BJ (cell line): ENCODE measurements around the gene THOP1. TPM values are rescaled to one million over a fixed set of nuclear protein-coding genes. Genes with fewer than 3 reads are reported as not detected.

Experiments used
- CTCF ChIA-PET: fragments of 350-600 bp; formaldehyde crosslinking; extraction: SDS; loops from one replicate; lab custom pipeline; 2021; ENCODE audit warnings: antibody characterized with exemption, inconsistent platforms; lab: Yijun Ruan, JAX
- POLR2A ChIA-PET: fragments of 300-600 bp; sonication (Branson Sonifier 250); formaldehyde crosslinking; extraction: SDS; loops from one replicate; lab custom pipeline; 2021; ENCODE audit warnings: antibody characterized with exemption; lab: Charles Lee
- DNase-seq: peaks from one replicate; pipeline ENCODE4 v3.0.0-alpha.2; 2011; ENCODE audit warnings: low read depth
- H3K27me3 ChIP-seq: 2 replicates; pipeline ENCODE4 v1.6.0; 2011; ENCODE audit warnings: low read length; ENCODE audit not compliant: control insufficient read depth, insufficient read depth
- H3K36me3 ChIP-seq: 2 replicates; pipeline ENCODE4 v1.5.1; 2011; ENCODE audit warnings: low read length; ENCODE audit not compliant: control insufficient read depth, insufficient read depth
- H3K4me3 ChIP-seq: 2 replicates; pipeline ENCODE4 v1.5.1; 2011; ENCODE audit warnings: low read depth, mild to moderate bottlenecking, control low read depth, low read length
- polyA plus RNA-seq: library from polyadenylated mRNA; depleted of rRNA; stranded (reverse); fragments of >200 nt; gene quantifications from 2 replicates; pipeline ENCODE4 v1.2.3, GENCODE V29; 2011
- TF ChIP-seq, protein P1 (sequence below): IDR thresholded peaks from 2 replicates; pipeline ENCODE4 v1.5.1; 2011; ENCODE audit warnings: low read depth, mild to moderate bottlenecking, control low read depth, inconsistent platforms, low read length, moderate library complexity; ENCODE audit not compliant: insufficient read depth

Gene THOP1
- polyA plus RNA-seq, 1 experiment = 71.7 TPM

DNA sequence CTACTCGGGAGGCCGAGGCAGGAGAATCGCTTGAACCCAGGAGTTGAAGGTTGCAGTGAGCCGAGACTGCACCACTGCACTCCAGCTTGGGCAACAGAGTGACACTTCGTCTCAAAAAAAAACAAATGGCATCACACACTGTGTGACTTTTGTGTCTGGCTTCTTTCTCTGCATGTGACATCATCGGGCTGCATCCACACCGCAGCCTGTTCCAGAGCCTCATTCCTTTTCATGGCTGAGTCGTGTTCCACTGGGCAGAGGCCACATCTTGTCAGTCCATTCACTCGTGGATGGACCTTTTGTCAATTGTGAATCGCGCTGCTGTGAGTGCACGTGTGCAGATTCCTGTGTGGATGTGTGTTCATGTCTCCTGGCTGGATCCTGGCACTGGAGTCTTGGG lies 8.3 kb downstream of the THOP1 start:
- H3K27me3 ChIP-seq = no peaks in the 10 kb centered on the region
- no peak overlapping the region for H3K4me3 ChIP-seq
- TF ChIP-seq, protein P1, sequence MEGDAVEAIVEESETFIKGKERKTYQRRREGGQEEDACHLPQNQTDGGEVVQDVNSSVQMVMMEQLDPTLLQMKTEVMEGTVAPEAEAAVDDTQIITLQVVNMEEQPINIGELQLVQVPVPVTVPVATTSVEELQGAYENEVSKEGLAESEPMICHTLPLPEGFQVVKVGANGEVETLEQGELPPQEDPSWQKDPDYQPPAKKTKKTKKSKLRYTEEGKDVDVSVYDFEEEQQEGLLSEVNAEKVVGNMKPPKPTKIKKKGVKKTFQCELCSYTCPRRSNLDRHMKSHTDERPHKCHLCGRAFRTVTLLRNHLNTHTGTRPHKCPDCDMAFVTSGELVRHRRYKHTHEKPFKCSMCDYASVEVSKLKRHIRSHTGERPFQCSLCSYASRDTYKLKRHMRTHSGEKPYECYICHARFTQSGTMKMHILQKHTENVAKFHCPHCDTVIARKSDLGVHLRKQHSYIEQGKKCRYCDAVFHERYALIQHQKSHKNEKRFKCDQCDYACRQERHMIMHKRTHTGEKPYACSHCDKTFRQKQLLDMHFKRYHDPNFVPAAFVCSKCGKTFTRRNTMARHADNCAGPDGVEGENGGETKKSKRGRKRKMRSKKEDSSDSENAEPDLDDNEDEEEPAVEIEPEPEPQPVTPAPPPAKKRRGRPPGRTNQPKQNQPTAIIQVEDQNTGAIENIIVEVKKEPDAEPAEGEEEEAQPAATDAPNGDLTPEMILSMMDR = no peak
- POLR2A ChIA-PET = interaction anchor here (0.6 kb wide), 1 partner anchor 8 kb away, joined by 3 read pairs; the partner anchor contains the start of gene THOP1
- CTCF ChIA-PET = interaction anchor here (1.0 to 1.5 kb wide), 2 partner anchors 31 to 45 kb away, joined by 3 to 4 read pairs; no protein-coding TSS in a partner anchor
- H3K36me3 ChIP-seq = peaks cover 23% of the 10 kb centered on the region
- no peak for DNase-seq

DNA sequence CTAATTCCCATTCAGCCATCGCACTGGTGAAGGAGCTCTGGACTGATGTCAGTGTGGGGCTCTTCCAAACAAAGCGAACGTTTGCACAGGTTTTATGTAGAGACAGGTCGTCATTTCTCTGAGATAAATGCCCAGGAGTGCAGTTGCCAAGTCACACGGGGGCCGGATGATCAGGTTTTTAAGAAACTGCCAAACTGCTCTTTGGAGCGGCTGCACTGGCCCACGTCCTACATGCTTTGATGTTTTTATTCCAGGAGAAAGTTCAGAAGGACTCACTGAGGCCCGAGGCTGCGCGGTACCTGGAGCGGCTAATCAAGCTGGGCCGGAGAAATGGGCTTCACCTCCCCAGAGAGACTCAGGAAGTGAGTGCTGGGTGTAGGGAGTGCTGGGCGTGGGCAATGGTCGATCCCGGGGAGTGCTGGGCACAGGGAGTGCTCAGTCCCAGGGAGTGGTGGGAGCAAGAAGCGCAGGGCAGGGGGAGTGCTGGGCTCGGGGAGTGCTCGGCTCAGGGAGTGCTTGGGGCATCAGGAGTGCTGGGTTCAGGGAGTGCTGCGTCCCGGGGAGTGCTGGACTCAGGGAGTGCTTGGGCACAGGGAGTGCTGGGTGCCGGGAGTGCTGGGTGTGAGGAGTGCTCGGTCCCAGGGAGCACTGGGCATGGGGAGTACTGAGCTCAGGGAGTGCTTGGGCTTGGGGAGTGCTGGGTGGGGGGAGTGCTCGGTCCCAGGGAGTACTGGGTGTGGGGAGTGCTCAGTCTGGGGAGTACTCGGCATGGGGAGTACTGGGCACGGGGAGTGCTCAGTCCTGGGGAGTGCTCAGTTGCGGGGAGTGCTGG lies 10.7 kb downstream of the THOP1 start:
- POLR2A ChIA-PET = no interaction called here
- TF ChIP-seq, protein P1 = no peak
- H3K4me3 ChIP-seq = no peak overlapping the region
- CTCF ChIA-PET = no interaction called here
- peaks cover 28% of the 10 kb centered on the region for H3K36me3 ChIP-seq
- DNase-seq = no peak
- no peaks in the 10 kb centered on the region for H3K27me3 ChIP-seq

DNA sequence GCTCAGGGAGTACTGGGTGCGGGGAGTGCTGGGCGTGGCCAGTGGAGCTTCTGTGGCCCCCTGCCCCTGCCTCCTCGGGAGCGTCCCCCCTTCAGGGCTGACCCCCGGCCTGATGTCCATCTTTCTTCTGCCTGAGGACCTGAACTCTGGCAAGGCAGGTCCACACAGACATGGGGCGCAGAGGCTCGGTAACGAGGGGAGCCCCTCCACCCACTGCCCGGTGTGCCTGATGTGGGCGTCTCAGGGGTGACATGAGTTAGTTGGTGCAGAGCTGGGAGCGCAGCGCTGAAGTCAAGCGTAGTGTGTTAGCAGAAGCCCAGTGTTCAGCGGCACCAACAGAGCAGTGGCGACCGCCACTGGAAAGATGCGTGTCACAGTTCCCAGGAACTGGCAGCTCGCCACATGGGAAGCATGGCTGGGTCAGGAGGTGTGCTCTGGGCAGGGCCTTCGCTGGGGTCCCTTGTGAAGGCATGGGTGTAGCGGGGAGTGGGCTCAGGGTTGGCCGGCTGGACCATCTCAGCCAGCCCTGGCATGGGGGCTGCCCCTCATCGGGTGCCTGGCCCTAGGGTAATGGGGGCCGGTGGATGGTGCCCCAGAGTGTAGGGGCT lies 11.5 kb downstream of the THOP1 start:
- TF ChIP-seq, protein P1 = no peak
- Histone ChIP-seq H3K36me3 (peaks cover 26% of the 10 kb centered on the region), H3K27me3 (no peaks in the 10 kb centered on the region), H3K4me3 (no peak overlapping the region)
- POLR2A ChIA-PET = no interaction called here
- CTCF ChIA-PET = no interaction called here
- DNase-seq = no peak

DNA sequence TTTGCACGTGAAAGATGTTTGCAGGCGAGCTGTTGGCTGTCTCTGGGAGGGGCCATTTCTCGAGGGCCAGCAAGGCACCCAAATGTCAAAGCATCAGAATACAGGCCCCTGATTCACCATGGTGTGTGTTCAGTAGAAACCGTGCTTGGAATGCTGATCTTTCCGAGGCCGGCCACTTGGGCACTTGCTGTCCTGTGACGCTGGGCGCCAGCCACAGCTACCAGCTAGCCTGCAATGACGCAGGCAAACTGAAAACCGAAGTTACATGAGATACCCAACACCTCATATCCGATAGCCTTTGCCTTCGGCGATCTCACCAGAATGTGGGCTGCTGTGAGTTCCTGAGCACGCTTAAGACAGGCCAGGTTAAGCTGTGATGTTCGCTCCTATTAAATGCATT lies 12.0 kb downstream of the THOP1 start:
- TF ChIP-seq, protein P1 = no peak
- Histone ChIP-seq H3K27me3 (no peaks in the 10 kb centered on the region), H3K4me3 (no peak overlapping the region), H3K36me3 (peaks cover 26% of the 10 kb centered on the region)
- no peak for DNase-seq
- ChIA-PET CTCF (no interaction called here), POLR2A (no interaction called here)

DNA sequence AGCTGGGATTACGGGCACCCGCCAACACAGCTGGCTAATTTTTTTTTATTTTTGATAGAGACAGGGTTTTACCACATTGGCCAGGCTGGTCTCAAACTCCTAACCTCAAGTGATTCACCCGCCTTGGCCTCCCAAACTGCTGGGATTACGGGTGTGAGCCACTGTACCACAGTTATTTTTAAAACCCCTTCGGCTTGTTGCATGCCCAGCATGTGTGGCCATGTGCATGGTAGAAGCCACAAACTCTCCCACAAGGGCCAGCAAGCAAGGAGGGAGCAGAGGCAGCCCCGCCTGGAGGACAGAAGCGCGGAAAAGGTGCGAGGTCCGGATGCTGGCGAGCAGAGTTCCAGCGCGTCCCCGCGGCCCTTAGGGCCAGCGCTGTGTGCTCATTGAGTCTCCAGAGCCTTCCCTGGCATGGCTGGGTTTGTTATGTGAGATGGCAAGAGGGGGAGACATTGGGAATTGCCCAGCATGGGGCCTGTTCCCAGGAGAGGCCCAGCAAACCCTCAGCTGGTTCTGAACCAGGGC lies 12.9 kb downstream of the THOP1 start:
- ChIA-PET CTCF (no interaction called here), POLR2A (no interaction called here)
- no peak overlapping the region for H3K4me3 ChIP-seq
- H3K27me3 ChIP-seq = no peaks in the 10 kb centered on the region
- H3K36me3 ChIP-seq = peaks cover 27% of the 10 kb centered on the region
- TF ChIP-seq, protein P1 = no peak
- no peak for DNase-seq
